Ascending aorta (tissue), 2 donors: ENCODE results near the gene SERGEF. TPM values are rescaled to one million over a fixed set of nuclear protein-coding genes. Genes with fewer than 3 reads are reported as not detected.

ENCODE experiments used
- DNase-seq, 2 donors: peaks; one replicate each; pipeline ENCODE4 v3.0.0-alpha.2; 2019; ENCODE audit warnings: low spot score in 2 of 2
- H3K27ac ChIP-seq, 2 donors: fragments of 200-600 bp; sonication (generic); one replicate each; pipeline ENCODE4 v1.5.1; 2016 to 2017; ENCODE audit warnings: mild to moderate bottlenecking in 1 of 2
- H3K27me3 ChIP-seq: fragments of 200-600 bp; sonication (generic); one replicate; pipeline ENCODE4 v1.5.1; 2017
- H3K36me3 ChIP-seq, 2 donors: fragments of 200-600 bp; sonication (generic); one replicate each; pipeline ENCODE4 v1.5.1; 2016
- H3K4me1 ChIP-seq, 2 donors: fragments of 200-600 bp; sonication (generic); one replicate each; pipeline ENCODE4 v1.5.1; 2016 to 2017; ENCODE audit warnings: mild to moderate bottlenecking in 1 of 2
- H3K4me3 ChIP-seq, 2 donors: fragments of 200-600 bp; sonication (generic); one replicate each; pipeline ENCODE4 v1.5.1; 2016 to 2017; ENCODE audit warnings: mild to moderate bottlenecking in 1 of 2
- H3K9me3 ChIP-seq, 2 donors: fragments of 200-600 bp; sonication (generic); one replicate each; pipeline ENCODE4 v1.5.1; 2016
- CTCF ChIP-seq, 3 experiments: fragments of 200-600 bp in 2 of 3; fragments of 450-650 bp in 1 of 3; sonication (generic) in 2 of 3; IDR thresholded peaks; one replicate each; pipeline ENCODE4 v1.5.1; 2016 to 2019; ENCODE audit warnings: antibody characterized with exemption in 3 of 3, mild to moderate bottlenecking in 1 of 3, moderate library complexity in 1 of 3
- intact Hi-C: fragments of 100-400 bp; cut with DNase I; formaldehyde crosslinking; loops from one replicate; pipeline ENCODE4 v1.15.1; 2023
- total RNA-seq: library from RNA; depleted of rRNA; stranded (reverse); fragments of >200 nt; gene quantifications from one replicate; pipeline ENCODE4 v1.1.0, GENCODE V29; 2016

The SERGEF gene
- total RNA-seq, 1 donor from 2014 or later: 13.6 TPM

- Histone ChIP-seq H3K36me3 (no peaks in the 10 kb centered on the region), H3K9me3 (no peaks in the 10 kb centered on the region), H3K27ac (no peak overlapping the region), H3K4me3 (no peak overlapping the region), H3K27me3 (peaks cover 1% of the 10 kb centered on the region), H3K4me1 (no peaks in the 10 kb centered on the region)
- no peak for TF ChIP-seq CTCF (IDR thresholded peaks at IDR 0.05)
- intact Hi-C loops: no loop called here
- no peak for DNase-seq
These were observed 269.1 kb downstream of the SERGEF start for GRCh38 chr11:17743808-17744119.

GRCh38 chr11:17743026-17743807 is 269.6 kb downstream of the SERGEF start:
- Histone ChIP-seq H3K27ac (no peak overlapping the region), H3K9me3 (no peaks in the 10 kb centered on the region), H3K27me3 (peaks cover 7% of the 10 kb centered on the region), H3K4me3 (no peak overlapping the region), H3K36me3 (no peaks in the 10 kb centered on the region), H3K4me1 (no peaks in the 10 kb centered on the region)
- no peak for DNase-seq
- TF ChIP-seq CTCF (IDR thresholded peaks at IDR 0.05): no peak
- intact Hi-C loops: no loop called here

- no peak overlapping the region for H3K27ac ChIP-seq
- intact Hi-C loops: no loop called here
- peaks cover 18% of the 10 kb centered on the region for H3K27me3 ChIP-seq
- H3K36me3 ChIP-seq: no peaks in the 10 kb centered on the region
- no peak for TF ChIP-seq CTCF (IDR thresholded peaks at IDR 0.05)
- no peaks in the 10 kb centered on the region for H3K9me3 ChIP-seq
- no peaks in the 10 kb centered on the region for H3K4me1 ChIP-seq
- H3K4me3 ChIP-seq: no peak overlapping the region
- no peak for DNase-seq
These were observed 270.8 kb downstream of the SERGEF start for GRCh38 chr11:17742019-17742418.

GRCh38 chr11:17741487-17741886 is 271.4 kb downstream of the SERGEF start:
- H3K36me3 ChIP-seq: no peaks in the 10 kb centered on the region
- no peak overlapping the region for H3K27ac ChIP-seq
- intact Hi-C loops: no loop called here
- no peaks in the 10 kb centered on the region for H3K4me1 ChIP-seq
- no peaks in the 10 kb centered on the region for H3K9me3 ChIP-seq
- TF ChIP-seq CTCF (IDR thresholded peaks at IDR 0.05): no peak
- H3K4me3 ChIP-seq: no peak overlapping the region
- no peak for DNase-seq
- H3K27me3 ChIP-seq: peaks cover 23% of the 10 kb centered on the region

GRCh38 chr11:17740649-17741235 is 272.1 kb downstream of the SERGEF start:
- DNase-seq: no peak
- H3K36me3 ChIP-seq: no peaks in the 10 kb centered on the region
- peaks cover 31% of the 10 kb centered on the region for H3K27me3 ChIP-seq
- TF ChIP-seq CTCF (IDR thresholded peaks at IDR 0.05): no peak
- no peak overlapping the region for H3K4me3 ChIP-seq
- intact Hi-C loops: no loop called here
- no peak overlapping the region for H3K27ac ChIP-seq
- H3K4me1 ChIP-seq: no peaks in the 10 kb centered on the region
- no peaks in the 10 kb centered on the region for H3K9me3 ChIP-seq
